Middle frontal gyrus (tissue), 1 donor: ENCODE measurements around the gene LNX2.

Experiments
- DNase-seq: peaks from one replicate; pipeline ENCODE4 v3.0.0-alpha.2; 2015; ENCODE audit warnings: low spot score; ENCODE audit errors: extremely low spot score

The LNX2 gene

GRCh38 chr13:27607125-27607524 is 13.2 kb downstream of the LNX2 start:
- DNase-seq = no peak

- DNase-seq = no peak
Measured at GRCh38 chr13:27605610-27606200, 14.6 kb downstream of the LNX2 start.

DNA sequence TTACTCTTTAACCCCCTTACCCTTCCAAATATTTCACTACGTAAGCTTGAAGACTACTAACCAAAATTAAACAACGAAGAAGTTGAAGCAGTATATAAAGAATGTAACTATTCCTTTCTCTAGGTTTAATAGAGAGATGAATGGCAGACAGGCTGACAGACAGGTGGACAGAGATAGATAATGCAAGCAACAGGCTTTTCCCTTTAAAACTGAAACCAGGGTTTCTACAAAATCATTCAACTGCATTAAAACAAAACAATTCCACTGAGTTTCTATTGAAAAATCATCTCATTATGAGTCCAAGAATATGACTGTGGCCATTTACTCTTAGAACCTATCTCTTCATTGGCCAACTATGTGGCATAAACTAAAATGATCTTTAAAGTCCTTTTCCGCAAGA is 15.2 kb downstream of the LNX2 start:
- no peak for DNase-seq

DNA sequence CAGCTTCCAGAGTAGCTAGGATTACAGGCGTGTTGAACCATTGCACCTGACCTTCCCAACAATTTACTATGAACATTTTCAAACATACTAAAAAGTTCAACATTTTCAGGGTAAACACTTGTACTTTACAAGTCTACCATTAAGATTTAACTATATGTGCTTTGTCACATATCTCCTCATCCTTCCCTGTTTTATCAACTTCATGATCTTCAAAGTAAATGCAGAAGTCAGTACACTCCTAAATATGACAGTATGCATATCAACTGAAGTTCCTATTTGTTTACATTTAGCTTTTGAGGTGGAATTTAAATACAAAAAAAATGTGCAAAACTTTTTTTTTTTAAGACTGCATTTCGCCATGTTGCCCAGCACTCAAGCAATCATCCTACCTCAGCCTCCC is 18.5 kb downstream of the LNX2 start:
- no peak for DNase-seq

- DNase-seq = no peak
Measured at GRCh38 chr13:27601208-27601607, 19.1 kb downstream of the LNX2 start.

GRCh38 chr13:27600711-27601110 is 19.6 kb downstream of the LNX2 start:
- no peak for DNase-seq

DNA sequence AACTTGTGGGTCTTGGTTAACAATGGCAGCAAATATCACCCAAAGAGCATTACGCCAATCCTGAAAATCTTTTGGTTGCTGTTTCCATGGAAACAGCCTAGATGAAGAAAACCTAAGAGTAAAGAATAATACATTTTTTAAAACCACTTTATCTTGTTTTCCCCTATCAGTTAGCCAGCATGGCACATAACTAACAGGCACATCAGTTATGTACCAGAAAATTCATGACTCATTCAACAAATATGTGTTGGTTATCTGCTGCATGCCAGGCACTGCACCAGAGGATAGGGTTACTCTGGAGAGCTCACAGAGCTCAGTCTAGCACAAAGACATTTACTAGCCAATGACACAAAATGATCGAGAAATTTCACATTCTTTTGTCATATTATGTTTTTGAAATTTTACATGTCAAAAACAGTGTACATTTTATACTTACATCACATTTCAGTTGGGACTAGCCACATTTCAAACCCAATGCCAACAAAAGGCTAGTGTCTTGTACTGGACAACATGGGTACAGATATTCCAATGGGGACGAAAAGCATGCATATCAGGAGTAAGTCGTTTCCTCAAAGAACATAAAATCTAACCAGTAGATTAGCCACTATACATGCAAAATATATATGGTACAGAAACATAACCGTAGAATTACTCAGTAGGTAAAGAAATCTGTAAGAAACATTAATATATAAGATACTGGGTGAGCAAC is 20.3 kb downstream of the LNX2 start:
- no peak for DNase-seq

DNA sequence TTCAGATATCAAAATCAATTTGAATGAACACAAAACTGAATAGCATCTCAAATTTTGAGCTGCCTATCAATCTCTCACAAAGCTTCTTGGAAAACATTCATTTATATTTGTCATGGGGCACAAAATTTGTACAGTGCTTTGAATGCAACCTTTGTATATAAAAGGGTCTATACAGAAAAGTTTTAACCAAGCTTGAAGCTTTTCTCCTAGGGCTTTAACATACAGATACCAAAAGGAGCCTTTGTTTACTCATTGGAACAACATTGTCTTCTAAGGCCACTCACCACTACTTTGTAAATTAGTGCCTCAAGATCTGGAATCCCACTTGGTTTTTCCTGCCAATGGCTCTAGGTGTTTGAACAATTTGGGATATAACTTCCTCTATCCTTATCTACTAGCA is 21.2 kb downstream of the LNX2 start:
- DNase-seq = no peak

- no peak for DNase-seq
Measured at GRCh38 chr13:27595055-27595811, 25.1 kb downstream of the LNX2 start.

DNA sequence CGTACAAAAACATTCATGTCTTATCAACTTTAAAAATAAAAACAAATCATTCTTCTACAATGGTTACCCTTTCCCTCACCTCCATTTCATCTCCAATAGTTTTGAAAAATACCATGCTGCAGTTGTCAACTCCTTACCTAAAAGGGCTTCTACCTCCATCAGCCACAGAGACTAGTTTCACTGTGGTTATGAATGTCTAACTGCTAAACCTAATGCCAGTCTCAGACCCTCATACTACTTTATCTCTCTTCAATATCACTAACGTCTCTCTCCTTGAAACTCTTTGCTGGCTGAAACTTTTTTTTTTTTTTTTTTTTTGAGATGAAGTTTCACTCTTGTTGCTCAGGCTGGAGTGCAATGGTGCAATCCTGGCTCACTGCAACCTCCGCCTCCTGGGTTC is 27.1 kb downstream of the LNX2 start:
- no peak for DNase-seq

GRCh38 chr13:27592865-27593264 is 27.5 kb downstream of the LNX2 start:
- no peak for DNase-seq

- DNase-seq = no peak
Measured at GRCh38 chr13:27588405-27588804, 31.9 kb downstream of the LNX2 start.

- no peak for DNase-seq
Measured at GRCh38 chr13:27587095-27587746, 33.1 kb downstream of the LNX2 start.

- DNase-seq = no peak
Measured at GRCh38 chr13:27583645-27584044, 36.7 kb downstream of the LNX2 start.

- DNase-seq = no peak
Measured at GRCh38 chr13:27578121-27579030, 42.0 kb downstream of the LNX2 start.

DNA sequence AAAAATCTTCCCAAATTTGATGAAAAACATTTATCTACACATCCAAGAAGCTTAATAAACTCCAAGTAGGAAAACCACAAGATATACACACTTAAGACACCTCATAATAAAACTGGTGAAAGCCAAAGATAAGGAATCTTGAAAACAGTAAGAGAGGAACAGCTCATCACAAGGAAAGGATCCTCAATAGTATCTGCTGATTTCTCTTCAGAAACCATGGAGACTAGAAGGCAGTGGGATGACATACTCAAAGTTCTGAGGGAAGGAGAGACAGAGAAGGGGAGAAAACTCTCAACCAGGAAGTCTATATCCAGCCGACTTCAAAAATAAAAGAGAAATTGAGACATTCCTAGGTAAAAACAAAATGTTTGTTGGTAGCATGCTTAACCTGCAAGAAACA is 45.7 kb downstream of the LNX2 start:
- no peak for DNase-seq

GRCh38 chr13:27573265-27573664 is 47.1 kb downstream of the LNX2 start:
- no peak for DNase-seq

- no peak for DNase-seq
Measured at GRCh38 chr13:27572234-27572901, 48.0 kb downstream of the LNX2 start.

DNA sequence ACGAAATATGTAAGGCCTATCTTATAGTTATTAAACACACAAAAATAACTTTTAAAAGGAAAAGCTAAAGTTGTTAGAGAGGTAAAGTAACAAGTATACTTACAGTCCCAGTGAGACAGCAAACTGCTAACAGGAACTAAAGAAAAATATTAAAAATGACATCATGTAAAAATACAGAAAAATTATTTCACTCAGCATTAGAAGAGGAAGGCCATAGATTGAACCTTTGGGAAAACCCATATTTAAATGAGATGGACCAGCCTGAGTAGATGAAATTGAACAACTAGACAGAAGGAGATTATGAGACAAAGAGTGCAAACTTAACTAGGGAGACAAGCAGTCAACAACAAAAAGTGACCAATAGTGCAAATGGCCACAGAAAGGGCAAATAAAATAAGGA is 49.4 kb downstream of the LNX2 start:
- no peak for DNase-seq

DNA sequence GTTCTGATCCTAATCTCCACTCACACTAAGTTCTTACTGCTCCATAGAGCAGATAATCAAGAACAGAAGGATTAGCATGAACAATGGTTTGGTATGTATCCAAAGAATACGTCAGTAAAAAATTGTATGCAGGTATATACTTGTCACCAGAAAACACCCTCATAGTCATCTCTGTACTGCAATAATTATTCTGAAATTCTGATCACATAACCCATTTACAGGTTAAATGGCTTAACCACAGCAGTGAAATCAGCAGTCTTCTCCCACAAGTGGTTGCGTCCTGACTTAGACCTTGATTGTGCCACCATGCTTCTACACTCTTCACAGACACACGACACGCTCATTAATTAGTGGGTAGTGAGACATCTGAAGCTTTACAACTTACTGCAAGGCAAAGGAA is 50.9 kb downstream of the LNX2 start:
- no peak for DNase-seq

GRCh38 chr13:27565818-27566217 is 54.5 kb downstream of the LNX2 start:
- no peak for DNase-seq
